RCC 7860 (cell line): Measurements from ENCODE around the gene A1CF.
"Not testable (repeated sequence)": the region's sequence is repeated elsewhere in the genome, so short reads cannot be mapped to it uniquely, and the experiment has no call there.

Experiments
- DNase-seq: peaks from one replicate; pipeline ENCODE4 v3.0.0-alpha.2; 2015; ENCODE audit warnings: low spot score
- FAIRE-seq: peaks from 2 replicates; lab custom pipeline; 2012; peaks lifted over from hg19 to GRCh38; lab: Jason Lieb, UNC

Gene A1CF

GRCh38 chr10:50885097-50885859 is at the start of gene A1CF:
A1CF (minus strand) TSS chr10:50885627; CDS start chr10:50859940, 25,687 bp downstream.
- FAIRE-seq: peak; percentile 35
- DNase-seq: no peak

- DNase-seq: no peak
- FAIRE-seq: no peak
These were observed 46.6 kb upstream of the A1CF start for GRCh38 chr10:50931948-50932431.

GRCh38 chr10:50929670-50930069 is 44.2 kb upstream of the A1CF start:
- DNase-seq (no peak), FAIRE-seq (no peak)

GRCh38 chr10:50928190-50928552 is 42.7 kb upstream of the A1CF start:
- no peak for DNase-seq
- FAIRE-seq: no peak

GRCh38 chr10:50927522-50928189 is 42.2 kb upstream of the A1CF start:
- FAIRE-seq (no peak), DNase-seq (no peak)

DNA sequence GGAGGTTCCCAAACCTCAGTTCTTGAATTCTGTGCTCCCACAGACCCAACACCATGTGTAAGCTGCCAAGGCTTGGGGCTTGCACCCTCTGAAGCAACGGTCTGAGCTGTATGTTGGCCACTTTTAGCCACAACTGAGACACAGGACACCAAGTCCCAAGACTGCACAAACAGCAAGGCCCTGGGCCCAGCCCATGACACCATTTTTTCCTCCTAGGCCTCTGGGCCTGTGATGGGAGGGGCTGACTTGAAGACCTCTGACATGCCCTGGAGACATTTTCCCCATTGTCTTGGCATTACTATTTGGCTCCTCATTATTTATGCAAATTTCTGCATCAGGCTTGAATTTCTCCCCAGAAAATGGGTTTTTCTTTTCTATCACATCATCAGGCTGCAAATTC is 38.0 kb upstream of the A1CF start:
- DNase-seq, FAIRE-seq: not testable (repeated sequence)

DNA sequence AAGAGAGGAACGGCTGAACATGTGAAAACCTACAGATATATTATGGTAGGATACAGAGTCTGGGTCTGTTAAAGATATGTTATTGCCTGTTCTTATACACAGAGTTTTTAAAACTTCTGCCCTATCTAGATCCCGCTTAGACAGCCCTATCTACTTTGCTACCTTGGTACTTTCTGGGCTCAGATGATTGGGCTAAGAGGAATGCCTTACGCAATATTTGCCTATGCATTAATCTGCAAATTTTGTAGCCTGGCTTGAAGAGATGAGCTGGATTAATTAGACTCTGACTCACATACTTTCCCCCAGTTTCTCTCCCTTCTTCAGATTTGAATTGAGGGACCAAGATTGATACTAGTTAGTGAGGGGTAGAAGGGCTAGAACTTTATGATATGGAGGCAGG is 33.6 kb upstream of the A1CF start:
- no peak for DNase-seq
- no peak for FAIRE-seq

- FAIRE-seq (no peak), DNase-seq (no peak)
These were observed 33.1 kb upstream of the A1CF start for GRCh38 chr10:50918529-50918928.

GRCh38 chr10:50917486-50917885 is 32.1 kb upstream of the A1CF start:
- FAIRE-seq (no peak), DNase-seq (no peak)

- FAIRE-seq: no peak
- no peak for DNase-seq
These were observed 24.0 kb upstream of the A1CF start for GRCh38 chr10:50909334-50910014.

DNA sequence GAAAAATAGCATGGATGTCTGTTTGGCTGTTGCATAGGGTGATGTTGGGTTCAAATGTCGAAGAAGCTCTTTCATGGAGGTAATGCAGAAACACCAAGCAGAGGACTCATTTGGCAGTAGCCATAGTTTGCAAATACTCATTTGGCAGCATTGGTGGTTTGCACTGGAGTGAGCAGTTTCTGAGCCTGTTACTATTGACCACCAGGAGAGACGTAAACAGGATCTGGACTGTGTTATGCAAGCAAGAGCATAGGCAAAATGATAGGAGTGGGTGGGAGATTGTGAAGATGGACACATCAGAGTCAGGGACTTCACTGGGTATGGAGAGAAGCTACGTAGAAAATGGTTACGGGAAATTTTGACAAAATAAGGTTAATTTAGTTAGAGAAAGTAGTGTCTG is 22.9 kb upstream of the A1CF start:
- FAIRE-seq (no peak), DNase-seq (no peak)

- DNase-seq, FAIRE-seq: not testable (repeated sequence)
These were observed 20.4 kb upstream of the A1CF start for GRCh38 chr10:50905797-50906196.

DNA sequence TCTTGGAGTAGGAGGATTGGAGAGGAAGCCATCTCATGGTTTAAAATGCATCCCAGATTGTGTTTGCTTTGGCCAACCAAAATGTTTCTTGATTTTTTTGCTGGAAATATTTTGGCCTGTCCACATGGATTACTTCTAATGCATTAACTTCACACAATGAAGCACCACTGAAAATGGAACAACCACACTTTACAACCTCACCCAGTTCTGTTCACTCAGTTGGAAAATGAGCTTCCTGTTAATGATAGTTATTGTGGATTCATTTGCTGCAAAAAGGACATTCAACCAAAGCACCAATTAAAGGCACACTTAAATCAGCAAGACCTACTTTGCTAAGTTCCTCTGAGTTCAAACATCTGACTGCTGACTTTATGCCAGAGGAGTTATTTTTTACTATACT is 11.3 kb upstream of the A1CF start:
- FAIRE-seq: no peak

GRCh38 chr10:50894312-50894711 is 8.9 kb upstream of the A1CF start:
- FAIRE-seq (no peak), DNase-seq (no peak)

More for the DNA sequence above, 11.3 kb upstream of the A1CF start:
- no peak for DNase-seq

- DNase-seq: no peak
- no peak for FAIRE-seq
These were observed 7.0 kb upstream of the A1CF start for GRCh38 chr10:50892467-50892866.

DNA sequence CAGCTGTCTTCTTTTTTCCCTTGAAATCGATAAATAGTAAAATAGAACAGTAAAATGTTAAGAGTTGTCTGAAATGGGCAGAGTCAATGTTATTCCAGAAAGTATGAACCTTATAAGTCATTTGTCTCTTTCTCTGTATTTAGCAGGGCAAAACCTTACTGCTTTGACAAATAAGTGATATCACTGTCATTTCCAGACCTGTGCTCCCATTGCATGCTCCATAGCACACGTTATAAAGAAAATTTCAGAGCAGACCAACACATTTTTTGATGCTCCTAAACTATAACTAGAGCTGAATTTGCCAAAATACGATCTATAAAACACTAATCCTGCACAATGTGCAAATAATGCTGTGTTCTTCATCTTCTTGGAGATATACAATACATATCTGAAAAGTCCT is 1.1 kb downstream of the A1CF start:
- DNase-seq (no peak), FAIRE-seq (no peak)

GRCh38 chr10:50883629-50884028 is 1.8 kb downstream of the A1CF start:
- FAIRE-seq: no peak

GRCh38 chr10:50882540-50882983 is 2.9 kb downstream of the A1CF start:
- DNase-seq (no peak), FAIRE-seq (no peak)

More at GRCh38 chr10:50883629-50884028, 1.8 kb downstream of the A1CF start:
- DNase-seq: no peak

DNA sequence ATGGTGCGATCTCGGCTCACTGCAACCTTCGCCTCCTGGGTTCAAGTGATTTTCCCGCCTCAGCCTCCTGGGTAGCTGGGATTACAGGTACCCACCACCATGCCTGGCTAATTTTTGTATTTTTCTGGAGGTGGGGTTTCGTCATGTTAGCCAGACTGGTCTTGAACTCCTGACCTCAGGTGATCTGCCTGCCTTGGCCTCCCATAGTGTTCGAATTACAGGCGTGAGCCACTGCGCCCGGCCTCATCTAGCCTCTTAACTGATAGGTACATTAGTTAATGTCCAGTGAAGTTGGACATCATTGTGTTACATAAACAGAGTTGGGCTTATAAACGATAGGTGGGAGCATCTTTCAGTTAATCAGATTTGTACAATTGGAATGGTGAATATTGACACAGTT is 4.4 kb downstream of the A1CF start:
- FAIRE-seq, DNase-seq: not testable (repeated sequence)

GRCh38 chr10:50876429-50876828 is 9.0 kb downstream of the A1CF start:
- FAIRE-seq: no peak
- no peak for DNase-seq

- FAIRE-seq: no peak
- DNase-seq: no peak
These were observed 10.7 kb downstream of the A1CF start for GRCh38 chr10:50874723-50875122.

- DNase-seq (no peak), FAIRE-seq (no peak)
These were observed 19.1 kb downstream of the A1CF start for GRCh38 chr10:50866317-50866716.
